ENCODE data around the gene BEAN1. TPM values are rescaled to one million over a fixed set of nuclear protein-coding genes. Genes with fewer than 3 reads are reported as not detected.

The BEAN1 gene
- total RNA-seq, 1 experiment from 2014 or later, result 1.1 TPM

DNA sequence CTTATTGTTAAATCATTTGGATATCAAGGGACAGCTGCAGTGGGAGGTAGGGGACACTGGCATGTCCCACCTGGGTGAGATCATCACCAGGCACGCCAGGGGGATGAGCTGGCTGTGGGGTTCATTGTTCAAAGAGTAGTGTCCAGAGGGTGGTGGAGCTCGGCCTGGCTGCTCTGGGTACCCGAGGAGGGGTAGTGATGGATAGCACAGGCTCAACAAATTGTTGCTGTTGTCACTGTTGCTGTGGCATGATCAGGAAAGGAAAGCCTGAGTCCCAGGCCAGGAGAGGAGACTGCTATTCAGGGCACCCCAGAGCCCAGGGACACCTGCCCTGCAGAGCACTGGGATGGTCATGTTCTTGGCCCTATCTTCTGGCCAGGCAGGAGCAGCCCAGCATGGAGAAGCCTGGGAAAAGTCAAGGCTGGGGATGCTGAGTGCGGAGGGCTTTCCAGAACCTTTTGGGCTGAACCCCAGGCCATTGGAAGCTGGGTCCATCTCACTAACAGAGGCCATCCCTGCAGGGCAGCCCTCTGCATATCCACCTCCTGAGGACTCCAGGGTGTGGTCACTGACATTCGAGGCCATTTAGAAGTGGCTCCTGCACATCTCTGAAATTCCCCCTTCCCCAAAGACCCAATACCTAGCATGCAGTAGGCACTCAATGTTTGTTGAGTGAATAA, 12.1 kb downstream of the BEAN1 start:
- no peaks in the 10 kb centered on the region for H3K27me3 Mint-ChIP-seq (ENCODE audit: insufficient read depth, unreplicated experiment)
- H3K4me3 Mint-ChIP-seq (ENCODE audit: unreplicated experiment), result no peak overlapping the region
- POLR2A ChIA-PET, result no interaction called here
- BruUV-seq (replicated peaks), result no TSS peak
- H3K9me3 Mint-ChIP-seq (ENCODE audit: unreplicated experiment), result no peaks in the 10 kb centered on the region
- CTCF ChIA-PET, result no interaction called here
- peaks cover 9% of the 10 kb centered on the region for H3K4me1 Mint-ChIP-seq (ENCODE audit: insufficient read depth, unreplicated experiment)
- H3K36me3 Mint-ChIP-seq (ENCODE audit: insufficient read depth, unreplicated experiment), result no peaks in the 10 kb centered on the region
- DNase-seq (ENCODE audit: unreplicated experiment), result no peak
- H3K27ac Mint-ChIP-seq (ENCODE audit: low read depth, unreplicated experiment), result no peak overlapping the region
- TF ChIP-seq, protein P1, sequence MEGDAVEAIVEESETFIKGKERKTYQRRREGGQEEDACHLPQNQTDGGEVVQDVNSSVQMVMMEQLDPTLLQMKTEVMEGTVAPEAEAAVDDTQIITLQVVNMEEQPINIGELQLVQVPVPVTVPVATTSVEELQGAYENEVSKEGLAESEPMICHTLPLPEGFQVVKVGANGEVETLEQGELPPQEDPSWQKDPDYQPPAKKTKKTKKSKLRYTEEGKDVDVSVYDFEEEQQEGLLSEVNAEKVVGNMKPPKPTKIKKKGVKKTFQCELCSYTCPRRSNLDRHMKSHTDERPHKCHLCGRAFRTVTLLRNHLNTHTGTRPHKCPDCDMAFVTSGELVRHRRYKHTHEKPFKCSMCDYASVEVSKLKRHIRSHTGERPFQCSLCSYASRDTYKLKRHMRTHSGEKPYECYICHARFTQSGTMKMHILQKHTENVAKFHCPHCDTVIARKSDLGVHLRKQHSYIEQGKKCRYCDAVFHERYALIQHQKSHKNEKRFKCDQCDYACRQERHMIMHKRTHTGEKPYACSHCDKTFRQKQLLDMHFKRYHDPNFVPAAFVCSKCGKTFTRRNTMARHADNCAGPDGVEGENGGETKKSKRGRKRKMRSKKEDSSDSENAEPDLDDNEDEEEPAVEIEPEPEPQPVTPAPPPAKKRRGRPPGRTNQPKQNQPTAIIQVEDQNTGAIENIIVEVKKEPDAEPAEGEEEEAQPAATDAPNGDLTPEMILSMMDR (IDR thresholded peaks at IDR 0.05; ENCODE audit: unreplicated experiment), result no peak
- intact Hi-C loops (cut with micrococcal nuclease), result no loop called here

DNA sequence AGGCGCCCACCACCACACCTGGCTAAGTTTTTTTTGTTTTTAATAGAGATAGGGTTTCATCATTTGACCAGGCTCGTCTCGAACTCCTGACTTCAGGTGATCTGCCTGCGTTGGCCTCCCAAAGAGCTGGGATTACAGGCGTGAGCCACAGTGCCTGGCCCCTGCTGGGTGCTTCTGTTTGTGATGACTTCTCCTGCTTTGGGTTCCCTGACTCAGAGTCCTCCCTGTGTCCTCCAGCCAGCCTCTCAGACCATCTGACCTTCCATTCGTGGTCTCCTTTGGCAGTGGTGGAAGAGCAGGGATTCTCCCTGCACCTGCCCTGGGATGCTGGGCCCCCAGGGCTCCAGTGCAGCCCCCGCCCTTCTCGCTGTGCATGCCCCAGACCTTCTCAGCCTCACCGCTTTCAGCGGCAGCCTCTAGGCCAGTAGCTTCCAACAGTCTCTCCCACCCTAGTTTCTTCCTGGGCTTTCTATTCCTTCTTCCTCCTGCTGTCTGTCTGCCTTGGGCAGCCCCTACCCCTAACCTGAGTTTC, 13.2 kb downstream of the BEAN1 start:
- BruUV-seq (replicated peaks), result no TSS peak
- intact Hi-C loops (cut with micrococcal nuclease), result no loop called here
- no peaks in the 10 kb centered on the region for H3K36me3 Mint-ChIP-seq (ENCODE audit: insufficient read depth, unreplicated experiment)
- no peaks in the 10 kb centered on the region for H3K9me3 Mint-ChIP-seq (ENCODE audit: unreplicated experiment)
- ChIA-PET CTCF (no interaction called here), POLR2A (no interaction called here)
- no peaks in the 10 kb centered on the region for H3K27me3 Mint-ChIP-seq (ENCODE audit: insufficient read depth, unreplicated experiment)
- H3K27ac Mint-ChIP-seq (ENCODE audit: low read depth, unreplicated experiment), result no peak overlapping the region
- TF ChIP-seq, protein P1 (IDR thresholded peaks at IDR 0.05; ENCODE audit: unreplicated experiment), result no peak
- no peak overlapping the region for H3K4me3 Mint-ChIP-seq (ENCODE audit: unreplicated experiment)
- DNase-seq (ENCODE audit: unreplicated experiment), result no peak
- peaks cover 11% of the 10 kb centered on the region for H3K4me1 Mint-ChIP-seq (ENCODE audit: insufficient read depth, unreplicated experiment)

DNA sequence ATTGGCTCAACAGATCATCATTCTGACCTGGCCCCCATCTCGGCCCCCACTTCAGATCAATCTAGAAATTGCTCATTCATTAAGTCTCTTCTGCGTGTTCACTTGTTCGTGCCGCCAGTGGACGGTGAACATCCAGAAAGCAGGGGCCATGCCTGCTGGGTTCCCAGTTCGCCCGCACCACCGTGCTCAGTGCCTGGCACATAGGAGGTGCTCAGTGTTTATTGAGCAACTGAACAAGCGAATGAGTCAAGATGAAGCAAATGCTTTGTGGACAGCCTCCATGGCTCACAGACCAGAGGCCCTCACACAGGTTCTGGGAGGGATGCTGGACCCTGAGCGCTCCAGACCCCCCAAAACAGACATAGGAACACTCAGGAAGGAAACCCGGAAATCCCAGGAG, 13.9 kb downstream of the BEAN1 start:
- peaks cover 11% of the 10 kb centered on the region for H3K4me1 Mint-ChIP-seq (ENCODE audit: insufficient read depth, unreplicated experiment)
- H3K36me3 Mint-ChIP-seq (ENCODE audit: insufficient read depth, unreplicated experiment), result no peaks in the 10 kb centered on the region
- TF ChIP-seq, protein P1 (IDR thresholded peaks at IDR 0.05; ENCODE audit: unreplicated experiment), result no peak
- no peak overlapping the region for H3K4me3 Mint-ChIP-seq (ENCODE audit: unreplicated experiment)
- intact Hi-C loops (cut with micrococcal nuclease), result no loop called here
- ChIA-PET CTCF (no interaction called here), POLR2A (no interaction called here)
- no peaks in the 10 kb centered on the region for H3K9me3 Mint-ChIP-seq (ENCODE audit: unreplicated experiment)
- H3K27me3 Mint-ChIP-seq (ENCODE audit: insufficient read depth, unreplicated experiment), result no peaks in the 10 kb centered on the region
- no peak overlapping the region for H3K27ac Mint-ChIP-seq (ENCODE audit: low read depth, unreplicated experiment)
- DNase-seq (ENCODE audit: unreplicated experiment), result peak; percentile 54
- BruUV-seq (replicated peaks), result no TSS peak

DNA sequence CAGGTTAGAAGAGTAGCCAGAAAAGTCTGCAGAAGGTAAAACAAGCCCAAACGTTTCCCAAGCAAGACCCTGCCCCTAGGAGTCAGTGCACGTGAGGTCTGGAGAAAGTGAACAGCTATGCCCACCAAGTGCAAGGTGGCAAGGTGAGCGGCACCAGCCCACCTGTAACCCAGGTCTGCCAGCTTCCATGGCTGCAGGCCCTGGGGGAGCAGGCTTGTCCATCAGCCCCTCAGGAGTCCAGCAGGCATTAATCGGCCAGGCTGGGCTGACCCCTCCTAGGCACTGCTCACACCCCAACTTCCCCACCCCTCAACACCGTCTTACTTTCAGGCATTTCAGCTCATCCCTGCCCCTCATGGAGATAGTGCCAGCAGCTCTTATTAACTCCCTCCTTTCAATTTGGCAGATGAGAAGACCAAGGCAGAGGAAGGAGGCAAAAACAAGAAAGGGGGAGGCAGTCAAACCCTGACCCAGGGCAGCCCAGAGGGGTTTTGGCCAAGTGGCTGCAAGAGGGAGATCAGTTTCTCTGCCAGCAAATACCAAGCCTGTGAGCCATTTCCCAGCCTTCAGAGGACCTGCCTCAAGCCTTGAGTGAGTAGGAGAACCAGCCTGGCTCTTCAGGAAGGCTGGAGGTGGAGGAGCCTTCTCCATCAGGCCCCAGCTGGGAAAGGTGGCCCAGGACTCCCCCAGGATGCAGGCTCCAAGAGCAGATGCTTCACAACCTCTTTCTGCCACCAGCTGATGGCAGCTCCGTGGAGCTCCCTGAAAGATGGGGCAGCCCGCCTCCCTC, 14.7 kb downstream of the BEAN1 start:
- TF ChIP-seq, protein P1 (IDR thresholded peaks at IDR 0.05; ENCODE audit: unreplicated experiment), result no peak
- no TSS peak for BruUV-seq (replicated peaks)
- Mint-ChIP-seq H3K36me3 (ENCODE audit: insufficient read depth, unreplicated experiment) (no peaks in the 10 kb centered on the region), H3K4me3 (ENCODE audit: unreplicated experiment) (no peak overlapping the region), H3K27me3 (ENCODE audit: insufficient read depth, unreplicated experiment) (no peaks in the 10 kb centered on the region), H3K9me3 (ENCODE audit: unreplicated experiment) (no peaks in the 10 kb centered on the region), H3K27ac (ENCODE audit: low read depth, unreplicated experiment) (no peak overlapping the region), H3K4me1 (ENCODE audit: insufficient read depth, unreplicated experiment) (peaks cover 19% of the 10 kb centered on the region)
- DNase-seq (ENCODE audit: unreplicated experiment), result peak; percentile 65
- intact Hi-C loops (cut with micrococcal nuclease), result no loop called here
- ChIA-PET CTCF (interaction anchor here (0.5 to 1.0 kb wide), 2 partner anchors 25 to 168 kb away, joined by 3 to 4 read pairs; no protein-coding TSS in a partner anchor), POLR2A (no interaction called here)
